Measurements from ENCODE around the gene LEPR.
A peak's percentile ranks its signal among the peaks of the same experiment; 100 is the strongest.

Gene LEPR, protein sequence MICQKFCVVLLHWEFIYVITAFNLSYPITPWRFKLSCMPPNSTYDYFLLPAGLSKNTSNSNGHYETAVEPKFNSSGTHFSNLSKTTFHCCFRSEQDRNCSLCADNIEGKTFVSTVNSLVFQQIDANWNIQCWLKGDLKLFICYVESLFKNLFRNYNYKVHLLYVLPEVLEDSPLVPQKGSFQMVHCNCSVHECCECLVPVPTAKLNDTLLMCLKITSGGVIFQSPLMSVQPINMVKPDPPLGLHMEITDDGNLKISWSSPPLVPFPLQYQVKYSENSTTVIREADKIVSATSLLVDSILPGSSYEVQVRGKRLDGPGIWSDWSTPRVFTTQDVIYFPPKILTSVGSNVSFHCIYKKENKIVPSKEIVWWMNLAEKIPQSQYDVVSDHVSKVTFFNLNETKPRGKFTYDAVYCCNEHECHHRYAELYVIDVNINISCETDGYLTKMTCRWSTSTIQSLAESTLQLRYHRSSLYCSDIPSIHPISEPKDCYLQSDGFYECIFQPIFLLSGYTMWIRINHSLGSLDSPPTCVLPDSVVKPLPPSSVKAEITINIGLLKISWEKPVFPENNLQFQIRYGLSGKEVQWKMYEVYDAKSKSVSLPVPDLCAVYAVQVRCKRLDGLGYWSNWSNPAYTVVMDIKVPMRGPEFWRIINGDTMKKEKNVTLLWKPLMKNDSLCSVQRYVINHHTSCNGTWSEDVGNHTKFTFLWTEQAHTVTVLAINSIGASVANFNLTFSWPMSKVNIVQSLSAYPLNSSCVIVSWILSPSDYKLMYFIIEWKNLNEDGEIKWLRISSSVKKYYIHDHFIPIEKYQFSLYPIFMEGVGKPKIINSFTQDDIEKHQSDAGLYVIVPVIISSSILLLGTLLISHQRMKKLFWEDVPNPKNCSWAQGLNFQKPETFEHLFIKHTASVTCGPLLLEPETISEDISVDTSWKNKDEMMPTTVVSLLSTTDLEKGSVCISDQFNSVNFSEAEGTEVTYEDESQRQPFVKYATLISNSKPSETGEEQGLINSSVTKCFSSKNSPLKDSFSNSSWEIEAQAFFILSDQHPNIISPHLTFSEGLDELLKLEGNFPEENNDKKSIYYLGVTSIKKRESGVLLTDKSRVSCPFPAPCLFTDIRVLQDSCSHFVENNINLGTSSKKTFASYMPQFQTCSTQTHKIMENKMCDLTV

DNA sequence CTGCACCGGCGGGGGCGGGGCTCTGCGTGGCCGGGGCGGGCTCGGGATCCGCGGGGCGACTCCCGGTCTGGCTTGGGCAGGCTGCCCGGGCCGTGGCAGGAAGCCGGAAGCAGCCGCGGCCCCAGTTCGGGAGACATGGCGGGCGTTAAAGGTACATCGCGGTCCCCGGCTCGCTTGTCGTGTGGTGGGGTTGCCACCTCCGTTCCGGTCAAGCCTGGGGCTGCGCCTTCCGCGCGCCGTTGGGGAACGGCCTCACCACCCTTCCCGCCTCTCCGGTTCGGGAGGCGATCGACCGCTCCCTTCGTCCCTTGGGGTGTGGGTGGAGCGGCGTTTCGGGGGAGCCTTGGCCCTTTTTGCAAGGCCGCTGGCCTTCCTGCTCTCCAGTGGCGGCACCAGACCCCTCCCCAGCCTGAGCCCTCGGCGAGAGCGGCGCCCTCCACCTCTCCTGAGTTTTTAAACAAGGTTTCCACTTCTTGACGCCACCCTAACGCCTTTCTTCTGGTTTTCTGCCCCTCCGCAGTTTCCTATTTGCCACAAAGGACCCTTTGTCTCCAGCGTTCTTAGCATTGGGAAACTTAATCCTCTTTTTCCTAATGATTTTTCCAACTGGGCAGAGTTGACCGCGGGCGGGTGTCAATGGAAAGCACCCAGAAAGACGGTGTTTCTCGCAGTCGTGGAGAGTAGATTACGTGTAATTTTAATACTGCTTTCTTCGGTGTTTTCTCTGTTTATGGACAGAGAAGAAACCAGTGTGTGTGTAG, at the start of gene LEPR, which contains the start of gene LEPROT:
LEPR (plus strand) TSS at position 79 of the 761 bp plus-strand sequence. CDS start 144,898 bp downstream, outside the sequence.
LEPROT (plus strand) TSS at position 79 of the 761 bp plus-strand sequence; CDS start at position 136, 57 bp downstream.
- Histone ChIP-seq H3K36me3 (ENCODE audit: insufficient read depth, low read length) (peaks cover 7% of the 10 kb centered on the region; the same call in 1 of the 2 replicates), H3F3A (ENCODE audit: insufficient read depth, low read length) (no peaks in the 10 kb centered on the region), H3K79me2 (ENCODE audit: insufficient read depth, low read length) (0 out of 2 replicates have a peak, but pooled peaks cover 9% of the 10 kb centered on the region)

DNA sequence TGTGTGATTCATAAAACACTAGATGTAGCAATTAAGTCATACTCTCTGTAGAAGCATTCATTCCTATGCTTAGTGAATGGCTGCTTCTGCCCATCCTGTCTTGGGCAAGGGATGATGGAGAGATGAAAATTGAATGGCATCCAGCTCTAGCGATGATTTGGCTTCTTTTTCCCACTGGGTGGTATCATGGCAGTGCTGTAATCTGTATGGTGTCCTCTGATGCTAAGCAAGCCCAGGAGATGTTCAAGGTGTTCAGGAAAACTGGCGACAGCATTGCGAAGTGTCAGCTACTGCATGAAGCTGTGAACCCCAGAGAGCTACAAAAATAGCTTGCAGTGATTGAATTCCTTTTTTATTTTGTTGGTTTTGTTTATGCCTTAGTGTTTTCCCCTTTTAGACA, 48.9 kb upstream of the LEPR start:
- no peak overlapping the region for H3K9ac ChIP-seq (ENCODE audit: low read length)
- H3K4me3 ChIP-seq (ENCODE audit: low read depth, low read length, poor library complexity, severe bottlenecking) = no peak overlapping the region
- H3K9me2 ChIP-seq (ENCODE audit: low read depth, low read length) = no peaks in the 10 kb centered on the region
- no peaks in the 10 kb centered on the region for H3K4me1 ChIP-seq (ENCODE audit: insufficient read depth, low read length, severe bottlenecking)
- TF ChIP-seq EZH2 (IDR thresholded peaks at IDR 0.05; ENCODE audit: borderline replicate concordance, low read length) = no peak
- TF ChIP-seq, protein P1, sequence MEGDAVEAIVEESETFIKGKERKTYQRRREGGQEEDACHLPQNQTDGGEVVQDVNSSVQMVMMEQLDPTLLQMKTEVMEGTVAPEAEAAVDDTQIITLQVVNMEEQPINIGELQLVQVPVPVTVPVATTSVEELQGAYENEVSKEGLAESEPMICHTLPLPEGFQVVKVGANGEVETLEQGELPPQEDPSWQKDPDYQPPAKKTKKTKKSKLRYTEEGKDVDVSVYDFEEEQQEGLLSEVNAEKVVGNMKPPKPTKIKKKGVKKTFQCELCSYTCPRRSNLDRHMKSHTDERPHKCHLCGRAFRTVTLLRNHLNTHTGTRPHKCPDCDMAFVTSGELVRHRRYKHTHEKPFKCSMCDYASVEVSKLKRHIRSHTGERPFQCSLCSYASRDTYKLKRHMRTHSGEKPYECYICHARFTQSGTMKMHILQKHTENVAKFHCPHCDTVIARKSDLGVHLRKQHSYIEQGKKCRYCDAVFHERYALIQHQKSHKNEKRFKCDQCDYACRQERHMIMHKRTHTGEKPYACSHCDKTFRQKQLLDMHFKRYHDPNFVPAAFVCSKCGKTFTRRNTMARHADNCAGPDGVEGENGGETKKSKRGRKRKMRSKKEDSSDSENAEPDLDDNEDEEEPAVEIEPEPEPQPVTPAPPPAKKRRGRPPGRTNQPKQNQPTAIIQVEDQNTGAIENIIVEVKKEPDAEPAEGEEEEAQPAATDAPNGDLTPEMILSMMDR (IDR thresholded peaks at IDR 0.05; ENCODE audit: low read length) = no peak
- H3K9me3 ChIP-seq (ENCODE audit: low read length) = 0 out of 2 replicates have a peak, but pooled peaks cover 2% of the 10 kb centered on the region
- no peaks in the 10 kb centered on the region for H3K79me2 ChIP-seq (ENCODE audit: insufficient read depth, low read length)
- no peaks in the 10 kb centered on the region for H3K27me3 ChIP-seq (ENCODE audit: insufficient read depth, low read length)
- no peak overlapping the region for H2AFZ ChIP-seq (ENCODE audit: low read length)
- no peak overlapping the region for H3K27ac ChIP-seq (ENCODE audit: low read depth, low read length, poor library complexity, severe bottlenecking)
- no peaks in the 10 kb centered on the region for H3K36me3 ChIP-seq (ENCODE audit: insufficient read depth, low read length)
- H4K20me1 ChIP-seq (ENCODE audit: insufficient read depth, low read length) = no peaks in the 10 kb centered on the region
- no peaks in the 10 kb centered on the region for H3F3A ChIP-seq (ENCODE audit: insufficient read depth, low read length)
- no peak overlapping the region for H3K4me2 ChIP-seq (ENCODE audit: low read length)

More for the DNA sequence above, at the start of gene LEPR, which contains the start of gene LEPROT:
- Histone ChIP-seq H3K4me1 (ENCODE audit: insufficient read depth, low read length, severe bottlenecking) (peaks cover 37% of the 10 kb centered on the region), H3K4me3 (ENCODE audit: low read depth, low read length, poor library complexity, severe bottlenecking) (peak within 1 kb of the TSS; percentile 91), H3K27ac (ENCODE audit: low read depth, low read length, poor library complexity, severe bottlenecking) (peak within 1 kb of the TSS; percentile 65), H2AFZ (ENCODE audit: low read length) (peak within 1 kb of the TSS; percentile 9; the same call in 1 of the 2 replicates), H3K9me2 (ENCODE audit: low read depth, low read length) (no peaks in the 10 kb centered on the region), H3K9ac (ENCODE audit: low read length) (peak within 1 kb of the TSS; percentile 91), H3K27me3 (ENCODE audit: insufficient read depth, low read length) (no peaks in the 10 kb centered on the region), H3K4me2 (ENCODE audit: low read length) (peak within 1 kb of the TSS; percentile 88), H4K20me1 (ENCODE audit: insufficient read depth, low read length) (no peaks in the 10 kb centered on the region), H3K9me3 (ENCODE audit: low read length) (no peaks in the 10 kb centered on the region)
- TF ChIP-seq EZH2 (IDR thresholded peaks at IDR 0.05; ENCODE audit: borderline replicate concordance, low read length) = no peak
- TF ChIP-seq, protein P1 (IDR thresholded peaks at IDR 0.05; ENCODE audit: low read length) = no peak; the same call in 1 of the 2 replicates
